KMS-11 (cell line): ENCODE data around the gene TLCD5.
A peak's percentile ranks its signal among the peaks of the same experiment; 100 is the strongest.

Experiments used
- H2AFZ ChIP-seq: fragments of 200-600 bp; sonication (generic); 2 replicates; pipeline ENCODE4 v1.6.1; 2016; ENCODE audit warnings: antibody characterized with exemption, mixed run types, low read depth
- H3K27ac ChIP-seq: fragments of 200-600 bp; sonication (generic); 2 replicates; pipeline ENCODE4 v1.6.1; 2016; ENCODE audit warnings: mild to moderate bottlenecking, mixed run types
- H3K27me3 ChIP-seq: fragments of 200-600 bp; sonication (generic); 2 replicates; pipeline ENCODE4 v1.6.1; 2017; ENCODE audit warnings: mild to moderate bottlenecking, low read depth, mixed run types, moderate library complexity; ENCODE audit not compliant: insufficient read depth
- H3K36me3 ChIP-seq: fragments of 200-600 bp; sonication (generic); 2 replicates; pipeline ENCODE4 v1.6.1; 2017; ENCODE audit warnings: mild to moderate bottlenecking, mixed run types; ENCODE audit not compliant: insufficient read depth
- H3K4me1 ChIP-seq: fragments of 200-600 bp; sonication (generic); 2 replicates; pipeline ENCODE4 v1.6.1; 2016; ENCODE audit warnings: mild to moderate bottlenecking, low read depth, mixed run types; ENCODE audit not compliant: poor library complexity, severe bottlenecking
- H3K4me2 ChIP-seq: fragments of 200-600 bp; sonication (generic); 2 replicates; pipeline ENCODE4 v1.7.0; 2016; ENCODE audit warnings: mild to moderate bottlenecking, mixed run types
- H3K4me3 ChIP-seq: fragments of 200-600 bp; sonication (generic); IDR thresholded peaks from 2 replicates; pipeline ENCODE4 v1.6.1; 2017; ENCODE audit warnings: low read depth, low read length, mixed read lengths; ENCODE audit not compliant: insufficient read depth
- H3K79me2 ChIP-seq: fragments of 200-600 bp; sonication (generic); 2 replicates; pipeline ENCODE4 v1.6.1; 2016; ENCODE audit warnings: low read depth, mixed run types; ENCODE audit not compliant: insufficient read depth
- H3K9ac ChIP-seq: fragments of 200-600 bp; sonication (generic); 2 replicates; pipeline ENCODE4 v1.6.1; 2016; ENCODE audit warnings: mild to moderate bottlenecking, mixed run types
- H4K20me1 ChIP-seq: fragments of 200-600 bp; sonication (generic); 2 replicates; pipeline ENCODE4 v1.6.1; 2016; ENCODE audit warnings: mild to moderate bottlenecking, mixed run types; ENCODE audit not compliant: insufficient read depth
- CTCF ChIP-seq: fragments of 200-600 bp; sonication (generic); conservative IDR thresholded peaks from 2 replicates; pipeline ENCODE4 v1.6.1; 2017; ENCODE audit warnings: low read depth, mild to moderate bottlenecking, antibody characterized with exemption, low read length, moderate library complexity, mixed read lengths

The TLCD5 gene

GRCh38 chr11:120317689-120318480, 7.2 kb upstream of the TLCD5 start:
- Histone ChIP-seq H3K79me2 (no peaks in the 10 kb centered on the region), H3K27me3 (no peaks in the 10 kb centered on the region), H3K36me3 (no peaks in the 10 kb centered on the region), H3K4me3 (no peak overlapping the region), H3K9ac (no peak overlapping the region), H4K20me1 (no peaks in the 10 kb centered on the region), H2AFZ (no peak overlapping the region), H3K4me1 (no peaks in the 10 kb centered on the region), H3K27ac (no peak overlapping the region), H3K4me2 (no peak overlapping the region)
- no peak for TF ChIP-seq CTCF

- H4K20me1 ChIP-seq: no peaks in the 10 kb centered on the region
- no peak overlapping the region for H2AFZ ChIP-seq
- H3K36me3 ChIP-seq: no peaks in the 10 kb centered on the region
- no peaks in the 10 kb centered on the region for H3K79me2 ChIP-seq
- no peak overlapping the region for H3K27ac ChIP-seq
- no peak for TF ChIP-seq CTCF
- H3K4me2 ChIP-seq: no peak overlapping the region
- peaks cover 1% of the 10 kb centered on the region for H3K4me1 ChIP-seq
- no peaks in the 10 kb centered on the region for H3K27me3 ChIP-seq
- no peak overlapping the region for H3K4me3 ChIP-seq
- H3K9ac ChIP-seq: no peak overlapping the region
These were observed 6.2 kb upstream of the TLCD5 start for GRCh38 chr11:120318906-120319305.

GRCh38 chr11:120326228-120326627, 1.1 kb downstream of the TLCD5 start:
- Histone ChIP-seq H3K36me3 (no peaks in the 10 kb centered on the region), H3K27me3 (no peaks in the 10 kb centered on the region), H4K20me1 (no peaks in the 10 kb centered on the region), H3K4me1 (peaks cover 45% of the 10 kb centered on the region), H3K4me2 (peak overlapping the region; percentile 94), H3K4me3 (no peak overlapping the region), H3K27ac (peak overlapping the region; percentile 93), H3K79me2 (peaks cover 28% of the 10 kb centered on the region; the same call in 1 of the 2 replicates), H3K9ac (peak overlapping the region; percentile 81), H2AFZ (no peak overlapping the region)
- TF ChIP-seq CTCF: no peak

GRCh38 chr11:120326845-120327281, 1.8 kb downstream of the TLCD5 start:
- no peak overlapping the region for H2AFZ ChIP-seq
- no peaks in the 10 kb centered on the region for H3K36me3 ChIP-seq
- no peak for TF ChIP-seq CTCF
- H3K79me2 ChIP-seq: peaks cover 28% of the 10 kb centered on the region; the same call in 1 of the 2 replicates
- peaks cover 51% of the 10 kb centered on the region for H3K4me1 ChIP-seq
- H3K27ac ChIP-seq: peak overlapping the region; percentile 93
- no peaks in the 10 kb centered on the region for H3K27me3 ChIP-seq
- no peaks in the 10 kb centered on the region for H4K20me1 ChIP-seq
- H3K4me2 ChIP-seq: peak overlapping the region; percentile 94
- peak overlapping the region; percentile 81; the same call in 1 of the 2 replicates for H3K9ac ChIP-seq
- no peak overlapping the region for H3K4me3 ChIP-seq
